ENCODE measurements around the gene SORL1.

Gene SORL1

GRCh38 chr11:121429556-121429955, 22.6 kb upstream of the SORL1 start:
- H3K9me3 ChIP-seq (ENCODE audit: insufficient read depth, low read length, severe bottlenecking) = no peaks in the 10 kb centered on the region
- no peaks in the 10 kb centered on the region for H4K20me1 ChIP-seq (ENCODE audit: insufficient read depth, low read length)
- no peak overlapping the region for H3K4me3 ChIP-seq (ENCODE audit: low read depth in 1 of 2, low read length in 2 of 2)
- no peak for TF ChIP-seq CTCF (IDR thresholded peaks at IDR 0.05; ENCODE audit: borderline replicate concordance, extremely low read depth, low read length, poor library complexity, severe bottlenecking)
- no peak for TF ChIP-seq EZH2 (IDR thresholded peaks at IDR 0.05; ENCODE audit: borderline replicate concordance, low read depth, low read length, severe bottlenecking)
- no peak overlapping the region for H3K9ac ChIP-seq (ENCODE audit: low read depth, low read length)
- no peak overlapping the region for H3K4me2 ChIP-seq (ENCODE audit: insufficient read depth, low read length)
- DNase-seq (no peak), ATAC-seq (ENCODE audit: insufficient read depth, low read depth) (no peak)
- H3K27ac ChIP-seq (ENCODE audit: low read length) = no peak overlapping the region
- no peaks in the 10 kb centered on the region for H3K79me2 ChIP-seq (ENCODE audit: insufficient read depth, low read length)
- H3K36me3 ChIP-seq (ENCODE audit: insufficient read depth, low read length) = no peaks in the 10 kb centered on the region
- H2AFZ ChIP-seq (ENCODE audit: low read depth, low read length) = no peak overlapping the region
- no peaks in the 10 kb centered on the region for H3K4me1 ChIP-seq (ENCODE audit: insufficient read depth, low read length)
- H3K27me3 ChIP-seq (ENCODE audit: insufficient read depth, low read length, poor library complexity) = no peaks in the 10 kb centered on the region

- DNase-seq (no peak), ATAC-seq (ENCODE audit: insufficient read depth, low read depth) (no peak)
- Histone ChIP-seq H4K20me1 (ENCODE audit: insufficient read depth, low read length) (no peaks in the 10 kb centered on the region), H3K36me3 (ENCODE audit: insufficient read depth, low read length) (no peaks in the 10 kb centered on the region), H3K4me3 (ENCODE audit: low read depth in 1 of 2, low read length in 2 of 2) (no peak overlapping the region), H3K9ac (ENCODE audit: low read depth, low read length) (no peak overlapping the region), H3K27ac (ENCODE audit: low read length) (no peak overlapping the region), H2AFZ (ENCODE audit: low read depth, low read length) (no peak overlapping the region), H3K4me2 (ENCODE audit: insufficient read depth, low read length) (no peak overlapping the region), H3K27me3 (ENCODE audit: insufficient read depth, low read length, poor library complexity) (no peaks in the 10 kb centered on the region), H3K4me1 (ENCODE audit: insufficient read depth, low read length) (no peaks in the 10 kb centered on the region), H3K9me3 (ENCODE audit: insufficient read depth, low read length, severe bottlenecking) (no peaks in the 10 kb centered on the region), H3K79me2 (ENCODE audit: insufficient read depth, low read length) (no peaks in the 10 kb centered on the region)
- TF ChIP-seq EZH2 (IDR thresholded peaks at IDR 0.05; ENCODE audit: borderline replicate concordance, low read depth, low read length, severe bottlenecking) (no peak), CTCF (IDR thresholded peaks at IDR 0.05; ENCODE audit: borderline replicate concordance, extremely low read depth, low read length, poor library complexity, severe bottlenecking) (no peak)
Measured at GRCh38 chr11:121431820-121432526, 20.1 kb upstream of the SORL1 start.

- ATAC-seq (ENCODE audit: insufficient read depth, low read depth) (no peak), DNase-seq (no peak)
- no peak overlapping the region for H3K4me2 ChIP-seq (ENCODE audit: insufficient read depth, low read length)
- no peaks in the 10 kb centered on the region for H3K4me1 ChIP-seq (ENCODE audit: insufficient read depth, low read length)
- TF ChIP-seq CTCF (IDR thresholded peaks at IDR 0.05; ENCODE audit: borderline replicate concordance, extremely low read depth, low read length, poor library complexity, severe bottlenecking) = no peak
- no peak for TF ChIP-seq EZH2 (IDR thresholded peaks at IDR 0.05; ENCODE audit: borderline replicate concordance, low read depth, low read length, severe bottlenecking)
- no peaks in the 10 kb centered on the region for H4K20me1 ChIP-seq (ENCODE audit: insufficient read depth, low read length)
- no peaks in the 10 kb centered on the region for H3K36me3 ChIP-seq (ENCODE audit: insufficient read depth, low read length)
- no peak overlapping the region for H2AFZ ChIP-seq (ENCODE audit: low read depth, low read length)
- H3K79me2 ChIP-seq (ENCODE audit: insufficient read depth, low read length) = no peaks in the 10 kb centered on the region
- no peak overlapping the region for H3K27ac ChIP-seq (ENCODE audit: low read length)
- H3K4me3 ChIP-seq (ENCODE audit: low read depth in 1 of 2, low read length in 2 of 2) = no peak overlapping the region
- H3K9me3 ChIP-seq (ENCODE audit: insufficient read depth, low read length, severe bottlenecking) = no peaks in the 10 kb centered on the region
- no peaks in the 10 kb centered on the region for H3K27me3 ChIP-seq (ENCODE audit: insufficient read depth, low read length, poor library complexity)
- H3K9ac ChIP-seq (ENCODE audit: low read depth, low read length) = no peak overlapping the region
Measured at GRCh38 chr11:121435132-121435531, 17.0 kb upstream of the SORL1 start.
